T follicular helper cell (primary cell): ENCODE measurements around the gene RCOR1.
A peak's percentile ranks its signal among the peaks of the same experiment; 100 is the strongest.

Experiments used
- DNase-seq: peaks from one replicate; pipeline ENCODE4 v3.0.0-alpha.2; 2020; ENCODE audit warnings: low read depth

RCOR1 gene

DNA sequence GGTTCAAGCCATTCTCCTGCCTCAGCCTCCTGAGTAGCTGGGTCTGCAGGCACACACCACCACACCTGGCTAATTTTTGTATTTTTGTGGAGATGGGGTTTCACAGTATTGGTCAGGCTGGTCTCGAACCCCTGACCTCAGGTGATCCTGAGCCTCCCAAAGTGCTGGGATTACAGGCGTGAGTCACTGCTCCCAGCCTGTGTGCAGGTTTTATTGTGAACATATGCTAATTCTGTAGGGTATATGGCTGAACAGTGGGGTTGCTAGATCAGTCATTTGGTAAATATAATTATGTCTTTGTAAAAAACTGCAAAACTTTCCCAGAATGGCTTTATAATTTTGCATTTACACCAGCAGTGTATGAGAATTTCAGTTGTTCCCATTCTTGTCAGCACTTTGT lies 85.9 kb downstream of the RCOR1 start:
- DNase-seq, result no peak

GRCh38 chr14:102683399-102684297 lies 91.2 kb downstream of the RCOR1 start:
- no peak for DNase-seq

DNA sequence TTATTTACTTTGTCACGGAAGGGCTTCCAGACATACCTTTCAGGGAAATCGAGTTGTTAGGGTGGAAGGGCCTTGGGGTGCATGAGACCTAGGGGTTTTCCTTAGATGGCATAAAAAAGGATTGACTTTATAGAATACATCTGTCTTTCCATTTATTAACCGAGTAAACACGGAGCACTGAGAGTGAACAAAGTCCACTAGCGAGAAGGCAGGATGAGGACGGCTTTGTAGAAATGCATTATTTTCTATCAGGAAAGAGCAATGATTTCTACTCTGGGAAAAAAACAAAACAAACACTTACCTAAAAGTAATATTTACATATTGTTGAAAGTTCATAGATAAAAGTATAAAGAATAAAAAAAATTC lies 91.8 kb downstream of the RCOR1 start:
- DNase-seq, result no peak

- DNase-seq, result no peak
Measured at GRCh38 chr14:102686196-102686801, 93.8 kb downstream of the RCOR1 start.

- DNase-seq, result no peak
Measured at GRCh38 chr14:102688290-102688689, 95.8 kb downstream of the RCOR1 start.

DNA sequence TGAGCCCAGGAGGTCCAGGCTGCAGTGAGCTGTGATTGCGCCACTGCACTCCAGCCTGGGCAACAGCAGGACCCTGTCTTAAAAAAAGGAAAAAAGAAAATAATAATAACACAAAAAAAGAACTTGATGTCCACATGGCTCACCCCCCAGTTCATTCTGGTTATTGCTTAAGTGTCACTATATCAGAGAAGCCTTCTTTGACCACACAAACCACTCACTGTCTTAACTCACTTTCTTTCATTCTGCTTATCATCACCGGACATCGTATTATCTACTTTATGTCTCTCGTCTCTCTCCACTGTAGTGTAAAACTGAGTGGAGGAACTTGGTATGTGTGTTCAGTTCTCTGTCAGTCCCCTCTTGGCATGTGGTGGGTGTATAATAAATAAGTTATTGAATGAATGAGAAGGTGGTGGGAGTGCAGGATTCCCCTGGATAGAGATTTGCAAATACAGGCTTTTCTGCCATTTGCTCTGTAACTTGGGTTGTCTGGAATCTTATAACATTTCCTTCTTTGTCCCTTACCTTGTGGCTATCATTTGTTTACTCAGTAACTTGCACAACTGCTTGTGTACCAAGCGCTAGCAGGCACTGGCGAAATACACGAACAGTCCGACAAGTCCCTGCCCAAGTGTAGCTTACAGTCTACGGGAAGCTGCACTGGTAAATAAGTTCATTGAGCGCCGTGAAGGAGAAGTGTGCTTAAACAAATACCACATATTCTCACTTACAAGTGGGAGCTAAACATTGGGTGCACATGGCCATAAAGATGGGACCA lies 98.2 kb downstream of the RCOR1 start:
- DNase-seq, result no peak

DNA sequence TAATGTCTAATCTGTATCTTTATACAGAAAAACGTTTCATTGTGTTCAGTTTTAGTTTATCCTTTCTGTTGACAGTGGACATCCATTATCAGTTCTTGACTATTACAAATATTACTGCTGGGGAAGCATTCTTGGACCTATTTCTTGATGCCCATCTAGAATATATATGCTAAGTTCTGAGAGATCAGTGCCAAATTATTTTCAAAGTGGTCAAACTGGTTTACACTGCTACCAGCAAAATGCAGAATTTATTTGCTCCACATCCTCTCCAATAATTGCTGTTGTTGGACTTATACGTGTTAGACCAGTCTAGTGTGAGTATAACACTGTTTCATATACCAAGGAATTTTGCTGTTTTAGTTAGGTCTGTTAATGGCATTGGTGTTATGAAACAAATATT lies 99.3 kb downstream of the RCOR1 start:
- no peak for DNase-seq

DNA sequence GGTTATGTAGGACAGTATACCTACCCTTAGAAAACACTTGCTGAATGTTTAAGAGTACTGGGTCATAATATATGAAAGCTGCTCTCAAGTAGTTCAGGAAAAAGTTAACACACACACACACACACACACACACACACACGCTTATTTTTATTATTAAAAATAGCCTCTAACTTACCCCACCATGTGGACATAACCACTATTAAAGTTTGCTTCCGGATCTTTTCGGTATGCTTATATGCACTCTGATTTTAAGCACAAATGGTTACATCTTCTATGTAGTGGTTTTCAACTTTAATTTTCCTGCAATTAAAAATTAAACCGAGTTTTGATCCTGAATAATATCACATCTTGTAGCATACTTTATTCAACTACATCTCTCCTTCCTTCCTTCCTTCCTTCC lies 99.9 kb downstream of the RCOR1 start:
- DNase-seq, result no peak

DNA sequence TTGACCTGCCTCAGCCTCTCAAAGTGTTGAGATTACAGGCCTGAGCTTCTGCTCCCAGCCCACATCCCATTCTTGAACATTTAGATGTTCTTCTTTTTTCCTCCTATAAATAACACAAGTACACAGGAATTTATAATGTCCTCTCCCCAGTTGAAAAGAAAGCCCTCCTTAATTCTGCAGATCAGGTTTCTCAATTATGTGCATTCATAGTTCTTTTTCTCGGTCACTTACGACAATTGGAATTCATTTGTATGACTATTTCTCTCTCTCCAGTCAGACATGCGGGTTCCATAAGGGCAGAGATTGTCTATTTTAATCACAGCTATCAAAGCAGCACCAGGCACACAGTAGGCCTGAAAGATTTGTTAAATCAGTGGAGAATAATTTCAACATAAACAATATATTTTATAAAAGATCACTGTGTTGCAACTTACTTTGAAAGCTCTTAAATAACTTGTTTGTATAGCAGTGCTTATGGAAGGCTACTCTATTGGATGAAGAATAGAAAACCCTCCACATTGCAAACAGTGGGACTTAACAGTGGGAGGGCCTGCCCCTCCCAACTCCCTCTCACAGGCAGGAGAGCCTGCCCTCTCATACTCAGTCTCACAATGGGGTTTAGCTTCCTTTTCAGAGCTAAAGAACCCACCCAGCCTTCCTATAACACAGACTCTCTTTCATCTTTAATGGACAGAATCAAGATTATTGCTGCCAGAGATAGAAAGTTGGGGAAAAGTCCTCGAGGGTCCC lies 100.7 kb downstream of the RCOR1 start:
- no peak for DNase-seq

GRCh38 chr14:102694530-102695166 lies 102.2 kb downstream of the RCOR1 start:
- peak; percentile 32 for DNase-seq

GRCh38 chr14:102695167-102695555 lies 102.7 kb downstream of the RCOR1 start:
- DNase-seq, result no peak

GRCh38 chr14:102696332-102696731 lies 103.9 kb downstream of the RCOR1 start:
- DNase-seq, result no peak

GRCh38 chr14:102696856-102697495 lies 104.5 kb downstream of the RCOR1 start:
- DNase-seq, result no peak

DNA sequence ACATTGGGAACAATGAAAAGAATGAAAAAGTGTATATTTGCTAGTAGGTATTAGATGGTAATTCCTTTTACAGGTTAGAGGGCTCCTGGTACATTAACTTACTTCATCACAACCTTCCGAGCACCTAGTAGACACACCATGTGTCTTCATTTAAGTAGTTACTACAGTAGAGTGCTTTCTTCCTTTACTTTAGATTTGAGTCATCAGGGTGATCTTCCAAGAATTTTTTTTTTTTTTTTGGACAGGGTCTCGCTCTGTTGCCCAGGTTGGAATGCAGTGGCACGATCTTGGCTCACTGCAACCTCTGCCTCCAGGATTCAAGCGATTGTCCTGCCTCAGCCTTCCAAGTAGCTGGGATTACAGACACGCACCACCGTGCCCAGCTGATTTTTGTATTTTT lies 105.1 kb downstream of the RCOR1 start:
- no peak for DNase-seq

DNA sequence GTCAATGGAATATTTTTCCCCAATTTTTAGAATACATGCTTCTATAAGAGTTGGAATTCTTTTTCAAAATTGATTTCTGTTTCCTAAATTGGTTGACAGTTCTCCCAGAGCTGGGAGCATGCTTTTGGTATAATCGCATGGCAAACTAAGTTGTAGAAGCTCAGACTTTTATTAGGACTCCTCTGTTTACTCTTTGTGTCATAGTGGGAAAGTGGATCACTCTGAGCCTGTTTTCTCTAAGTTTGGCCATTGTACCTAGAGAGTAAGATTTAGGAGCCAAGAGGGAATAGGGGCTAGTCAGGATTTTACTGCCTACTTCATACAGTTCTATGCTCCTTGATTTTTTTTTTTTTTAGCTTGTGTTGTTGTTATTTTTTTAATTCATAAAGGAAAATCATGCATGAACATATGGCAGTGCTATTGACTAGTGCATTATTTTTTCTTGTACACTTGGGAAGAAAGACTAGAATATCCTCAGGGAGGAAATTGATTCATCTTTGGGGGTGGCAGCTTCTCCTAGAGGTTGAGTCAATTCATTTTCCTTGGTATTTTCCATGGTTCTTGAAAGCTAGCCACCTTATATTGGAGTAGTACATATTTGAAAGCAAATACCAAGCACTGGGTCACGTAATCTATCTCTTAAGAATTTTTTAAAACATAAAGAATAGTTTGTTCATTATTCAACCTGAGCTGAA lies 107.1 kb downstream of the RCOR1 start:
- no peak for DNase-seq

DNA sequence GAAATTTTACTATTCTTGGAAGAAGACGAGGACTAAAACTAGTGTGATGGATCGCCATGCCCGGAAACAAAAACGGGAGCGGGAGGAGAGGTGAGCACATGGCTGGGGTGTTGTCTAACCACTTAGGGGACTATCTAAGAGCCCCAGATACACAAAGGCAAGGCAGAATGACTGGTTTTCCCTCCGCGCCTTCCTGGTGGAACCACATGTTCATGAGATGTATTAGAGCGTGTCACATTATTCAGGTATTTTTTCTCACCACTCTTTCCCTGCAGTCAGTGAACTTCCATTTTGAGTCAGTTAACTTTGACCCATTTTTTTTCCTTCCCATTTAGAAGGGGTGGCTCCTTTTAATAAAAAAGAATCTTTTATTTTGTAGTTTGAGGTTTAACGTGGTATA lies 116.0 kb downstream of the RCOR1 start:
- no peak for DNase-seq

- no peak for DNase-seq
Measured at GRCh38 chr14:102711207-102711606, 118.8 kb downstream of the RCOR1 start.

DNA sequence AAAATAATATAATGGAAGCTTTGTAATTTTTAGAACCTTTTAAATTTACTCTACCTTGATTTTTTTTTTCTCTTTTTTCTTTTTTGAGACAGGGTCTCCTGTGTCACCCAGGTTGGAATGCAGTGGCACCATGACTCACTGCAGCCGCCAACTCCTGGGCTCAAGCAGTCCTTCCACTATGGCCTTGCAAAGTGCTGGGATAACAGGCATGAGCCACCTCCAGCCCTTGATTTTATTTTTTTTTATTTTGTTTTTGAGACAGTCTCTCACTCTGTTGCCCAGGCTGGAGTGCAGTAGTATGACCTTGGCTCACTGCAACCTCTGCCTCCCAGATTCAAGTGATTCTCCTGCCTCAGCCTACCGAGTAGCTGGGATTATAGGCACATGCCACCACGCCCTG lies 119.5 kb downstream of the RCOR1 start:
- DNase-seq, result no peak

DNA sequence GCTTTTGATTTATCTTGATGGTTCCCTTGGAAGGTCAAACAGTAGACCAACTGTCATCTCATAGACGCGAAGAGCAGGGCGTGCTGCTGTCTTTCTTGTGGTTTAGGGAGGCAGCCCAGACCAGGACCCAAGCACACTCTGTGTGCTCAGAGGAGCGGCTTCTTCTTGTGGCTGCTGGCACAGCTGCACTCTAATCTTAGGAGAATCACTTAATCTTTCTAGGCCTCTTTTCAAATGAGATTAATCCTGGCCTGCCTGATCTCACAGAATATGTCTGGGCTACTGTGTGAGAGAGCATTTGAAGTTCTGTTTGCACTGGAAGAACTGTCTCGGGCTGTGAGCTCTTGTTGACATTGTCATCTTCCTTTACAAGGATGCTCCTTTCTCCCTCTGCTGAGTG lies 124.8 kb downstream of the RCOR1 start:
- no peak for DNase-seq

DNA sequence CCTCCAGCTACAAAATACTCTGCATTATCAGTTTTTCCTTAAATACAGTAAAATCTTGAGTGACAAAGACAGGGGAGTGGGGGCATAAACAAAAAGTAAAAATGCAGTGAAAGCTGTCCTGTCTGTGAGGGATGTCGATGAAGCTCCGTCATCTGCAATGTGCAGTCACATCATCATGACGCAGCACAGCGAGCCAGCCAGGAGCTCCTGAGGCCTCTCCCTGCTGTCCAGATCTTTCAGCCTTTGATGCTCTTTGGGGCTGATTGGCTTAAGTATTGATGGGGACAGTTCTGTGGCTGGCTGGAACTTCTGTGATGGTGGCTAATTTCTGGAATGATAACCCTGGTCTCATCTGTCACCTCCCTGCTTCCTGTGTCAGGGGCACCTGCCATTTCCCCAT lies 130.2 kb downstream of the RCOR1 start:
- DNase-seq, result no peak

DNA sequence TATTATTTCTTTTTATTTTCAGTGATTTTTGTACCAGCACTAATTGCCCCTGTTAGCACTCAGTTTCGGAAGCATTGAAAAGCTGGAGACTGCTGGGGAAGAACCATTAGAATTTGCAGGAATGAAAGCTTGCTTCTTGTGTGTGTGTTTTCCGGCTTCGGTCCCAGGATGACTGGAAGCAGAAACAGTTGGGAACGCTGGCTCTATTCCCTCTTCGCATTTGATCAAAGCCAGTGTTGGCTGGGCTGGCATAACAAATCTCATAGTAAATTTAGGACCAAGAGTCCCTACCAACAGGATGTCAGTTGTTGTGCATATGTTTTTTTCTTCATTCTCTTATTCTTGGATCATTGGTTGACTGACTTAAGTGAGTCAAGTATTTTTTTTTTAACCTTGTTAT lies 131.2 kb downstream of the RCOR1 start:
- no peak for DNase-seq
